Right kidney (tissue), 1 donor: ENCODE results near the gene HOXC5.

ENCODE experiments used
- DNase-seq: peaks from one replicate; pipeline ENCODE4 v3.0.0-alpha.2; 2016

The HOXC5 gene

GRCh38 chr12:54006559-54007220 is 26.2 kb upstream of the HOXC5 start:
- DNase-seq: no peak

GRCh38 chr12:54007538-54008259 is 25.2 kb upstream of the HOXC5 start:
- no peak for DNase-seq

GRCh38 chr12:54008260-54008552 is 24.6 kb upstream of the HOXC5 start:
- DNase-seq: no peak

GRCh38 chr12:54009171-54010052 is 23.4 kb upstream of the HOXC5 start:
- peak; percentile 78 for DNase-seq

- DNase-seq: peak; percentile 74
Observed at GRCh38 chr12:54010053-54010971, 22.5 kb upstream of the HOXC5 start.

GRCh38 chr12:54010972-54011664 is 21.7 kb upstream of the HOXC5 start:
- DNase-seq: no peak

GRCh38 chr12:54011665-54012532 is 21.0 kb upstream of the HOXC5 start:
- DNase-seq: no peak

- DNase-seq: no peak
Observed at GRCh38 chr12:54012631-54013409, 20.0 kb upstream of the HOXC5 start.

GRCh38 chr12:54014377-54015017 is 18.4 kb upstream of the HOXC5 start:
- DNase-seq: no peak

- no peak for DNase-seq
Observed at GRCh38 chr12:54015018-54015931, 17.6 kb upstream of the HOXC5 start.

- DNase-seq: no peak
Observed at GRCh38 chr12:54016051-54016450, 16.8 kb upstream of the HOXC5 start.

GRCh38 chr12:54016478-54016964 is 16.3 kb upstream of the HOXC5 start:
- DNase-seq: no peak

GRCh38 chr12:54017027-54017788 is 15.6 kb upstream of the HOXC5 start:
- DNase-seq: peak; percentile 76

GRCh38 chr12:54017878-54018467 is 14.9 kb upstream of the HOXC5 start:
- DNase-seq: peak; percentile 86

GRCh38 chr12:54018468-54018984 is 14.3 kb upstream of the HOXC5 start:
- no peak for DNase-seq

GRCh38 chr12:54019091-54019811 is 13.6 kb upstream of the HOXC5 start:
- no peak for DNase-seq
